Omental fat pad (tissue), 4 donors: ENCODE measurements around the gene ING4. TPM values are rescaled to one million over a fixed set of nuclear protein-coding genes. Genes with fewer than 3 reads are reported as not detected.

Experiments used
- ATAC-seq: fragments of 150-250 bp; one replicate; pipeline ENCODE4 v1.9.1; 2016; ENCODE audit warnings: mild to moderate bottlenecking, moderate library complexity; ENCODE audit not compliant: low FRiP score
- DNase-seq: peaks from one replicate; pipeline ENCODE4 v3.0.0-alpha.2; 2019; ENCODE audit warnings: low spot score
- CTCF ChIP-seq, 3 donors: fragments of 450-650 bp; IDR thresholded peaks; one replicate each; pipeline ENCODE4 v1.5.1; 2016 to 2017; ENCODE audit warnings: antibody characterized with exemption in 3 of 3, mild to moderate bottlenecking in 3 of 3, moderate library complexity in 2 of 3
- total RNA-seq, 4 donors: library from RNA; depleted of rRNA; stranded (reverse); fragments of >200 nt; gene quantifications; one replicate each; pipeline ENCODE4 v1.1.0, GENCODE V29; 2016

Gene ING4
- total RNA-seq, 4 donors from 2014 or later: 9.7 to 48.7 (median 24.8) TPM

DNA sequence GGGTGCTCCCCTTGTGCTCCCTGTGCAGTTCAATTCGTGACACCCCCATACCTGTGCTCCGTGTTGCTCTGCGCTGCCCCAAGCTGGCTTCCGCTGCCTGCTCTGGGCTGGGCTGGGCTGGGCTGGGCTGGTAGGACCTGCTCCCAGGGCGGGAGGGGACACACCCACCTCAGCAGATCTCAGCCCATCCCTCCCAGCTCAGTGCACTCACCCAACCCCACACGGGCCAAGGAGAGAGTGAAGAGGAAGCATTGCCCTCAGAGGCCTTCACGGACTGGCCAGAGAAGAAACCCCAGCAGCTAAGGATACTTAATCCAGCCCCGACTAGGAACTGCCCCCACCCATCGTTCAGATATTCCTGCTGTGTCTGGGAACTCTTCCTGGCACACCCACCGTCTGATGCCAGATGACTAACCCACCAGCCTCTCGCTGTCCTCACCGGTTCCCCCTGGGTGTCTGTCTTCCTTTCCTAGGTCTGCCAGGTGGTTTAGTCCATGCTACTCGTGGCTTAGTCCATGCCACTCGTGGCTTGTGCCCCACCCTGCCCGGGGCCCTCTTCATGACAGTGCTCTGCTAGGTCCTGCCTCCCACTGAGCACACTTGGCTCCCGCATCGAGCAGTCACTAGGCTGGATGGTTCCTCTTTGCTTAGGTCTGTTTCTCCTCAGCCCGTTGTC is 26.9 kb downstream of the ING4 start, which contains the start of gene LPAR5:
TSS of gene LPAR5 (minus strand) at position 104 of the 676 bp plus-strand sequence. CDS start 14,711 bp downstream, outside the sequence.
- DNase-seq (no peak), ATAC-seq (peak; percentile 76)
- no peak for TF ChIP-seq CTCF (IDR thresholded peaks at IDR 0.05)

DNA sequence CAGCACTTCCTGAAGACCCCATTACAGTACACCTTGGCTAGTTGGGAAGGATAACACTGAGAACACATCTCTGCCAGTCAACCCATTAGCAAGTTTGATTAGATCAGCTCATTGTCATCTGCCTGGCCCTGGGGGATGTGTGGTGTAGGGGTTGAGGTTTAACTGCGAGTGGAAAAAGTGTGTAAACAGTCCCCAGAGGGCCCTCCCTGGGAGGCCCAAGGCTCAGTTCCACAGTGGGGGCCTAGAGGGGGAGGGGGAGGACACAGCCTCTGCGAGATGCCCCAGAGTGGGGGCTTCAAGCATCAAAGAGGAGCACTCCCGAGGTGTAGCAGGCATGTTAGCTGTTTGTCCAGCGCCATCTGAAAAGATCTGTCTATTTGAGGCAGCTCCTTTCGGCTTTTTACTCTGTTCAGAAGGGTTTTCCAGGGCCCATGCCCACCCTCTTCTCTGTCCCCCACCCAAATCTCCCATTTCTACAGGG is 27.5 kb downstream of the ING4 start:
- TF ChIP-seq CTCF (IDR thresholded peaks at IDR 0.05): no peak
- DNase-seq: no peak
- ATAC-seq: no peak

DNA sequence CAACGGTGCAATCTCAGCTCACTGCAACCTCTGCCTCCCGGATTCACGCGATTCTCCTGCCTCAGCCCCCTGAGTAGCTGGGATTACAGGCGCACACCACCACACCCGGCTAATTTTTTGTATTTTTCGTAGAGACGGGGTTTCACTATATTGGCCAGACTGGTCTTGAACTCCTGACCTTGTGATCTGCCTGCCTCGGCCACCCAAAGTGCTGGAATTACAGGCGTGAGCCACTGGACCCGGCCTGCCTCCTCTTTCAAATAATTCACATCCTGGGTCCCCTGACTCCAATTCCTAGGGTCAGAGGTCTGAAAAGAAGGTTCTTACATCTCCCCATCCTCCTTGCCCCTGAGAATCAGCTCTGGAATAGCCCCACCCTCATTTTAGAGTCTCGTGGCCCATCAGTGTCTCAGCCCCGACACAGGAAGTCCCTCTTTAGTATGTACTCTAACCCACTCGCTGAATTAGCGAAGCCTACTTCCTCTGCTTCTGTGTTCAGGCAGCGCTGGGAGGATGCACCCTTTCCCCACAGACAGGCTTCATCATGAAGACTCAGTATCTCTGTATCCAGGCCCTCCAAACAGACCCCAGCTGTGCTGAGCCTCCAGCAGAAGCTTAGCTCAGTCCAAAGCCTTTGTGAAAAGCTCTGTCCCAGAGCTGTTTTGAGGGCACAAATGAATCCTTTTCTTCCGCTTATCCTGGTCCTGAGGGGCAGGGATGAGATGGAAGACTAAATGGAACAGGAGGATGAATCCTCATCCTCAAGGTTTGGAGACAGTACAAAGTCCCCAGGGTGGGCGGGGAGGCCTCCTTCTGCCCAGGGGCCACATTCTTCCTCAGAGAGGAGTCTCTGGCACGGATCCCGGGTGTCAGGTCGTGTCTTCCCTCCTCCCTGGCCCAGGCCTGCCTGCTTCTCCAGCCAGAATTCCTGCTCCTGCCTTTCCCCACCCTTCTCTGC is 30.6 kb downstream of the ING4 start:
- DNase-seq (no peak), ATAC-seq (no peak)
- no peak for TF ChIP-seq CTCF (IDR thresholded peaks at IDR 0.05)

DNA sequence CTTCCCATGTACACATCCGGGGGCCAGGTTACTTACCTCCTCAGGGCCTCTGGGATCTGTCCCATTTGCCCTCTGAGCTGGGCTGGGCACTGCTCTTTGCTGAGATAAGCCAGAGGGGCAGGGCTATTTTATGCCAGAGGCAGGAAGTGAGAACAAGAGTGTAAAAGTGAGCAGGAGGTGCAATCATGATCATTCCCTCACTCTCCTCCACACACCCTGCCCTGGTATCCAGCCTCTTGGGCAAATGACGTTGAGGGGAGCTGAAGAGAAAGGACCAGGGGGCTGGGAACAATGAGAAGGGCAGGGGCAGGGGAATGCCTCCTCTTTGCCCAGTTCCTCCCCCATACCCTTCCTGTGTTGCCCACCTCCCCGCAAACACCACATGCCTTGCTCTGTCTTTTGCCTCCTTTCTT is 31.4 kb downstream of the ING4 start:
- TF ChIP-seq CTCF (IDR thresholded peaks at IDR 0.05): no peak
- DNase-seq (no peak), ATAC-seq (no peak)

DNA sequence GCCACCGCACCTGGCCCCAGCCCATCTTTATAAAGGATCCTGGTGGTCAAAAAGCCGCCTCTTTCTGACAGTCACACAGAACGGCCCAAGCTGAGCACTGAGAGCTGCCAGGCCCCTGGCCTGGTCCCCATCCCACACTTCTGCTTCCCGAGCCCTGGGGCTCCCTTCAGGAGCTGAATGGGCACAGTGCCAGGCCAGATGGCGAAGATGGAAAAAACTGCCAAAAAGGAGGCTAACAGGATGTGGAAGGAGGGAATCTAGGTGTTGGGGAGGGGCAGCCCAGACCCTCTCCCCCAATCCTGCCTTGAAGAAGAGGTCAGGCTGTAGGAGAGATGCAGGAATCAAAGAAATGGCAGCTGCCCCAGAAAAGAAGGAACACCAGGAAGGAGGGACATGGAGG is 32.2 kb downstream of the ING4 start:
- ATAC-seq (no peak), DNase-seq (no peak)
- no peak for TF ChIP-seq CTCF (IDR thresholded peaks at IDR 0.05)

- no peak for DNase-seq
- no peak for TF ChIP-seq CTCF (IDR thresholded peaks at IDR 0.05)
- no peak for ATAC-seq
These were observed 35.3 kb downstream of the ING4 start for GRCh38 chr12:6627616-6628015.
